SH-SY5Y (cell line): ENCODE data around the gene POLR2B.

Experiments used
- GATA2 ChIP-seq: IDR thresholded peaks from 2 replicates; pipeline ENCODE4 v1.6.1; 2011; ENCODE audit warnings: mild to moderate bottlenecking, low read depth, low read length
- GATA3 ChIP-seq: IDR thresholded peaks from 2 replicates; pipeline ENCODE4 v1.6.1; 2011; ENCODE audit warnings: low read depth, mild to moderate bottlenecking, low read length, moderate library complexity

- TF ChIP-seq GATA2 (no peak), GATA3 (no peak)
Measured at GRCh38 chr4:57023104-57023503, 44.4 kb downstream of the POLR2B start.
